GM12801 (cell line): ENCODE results near the gene FHOD3.

Experiments used
- TF ChIP-seq, protein P1 (sequence below): IDR thresholded peaks from one replicate; pipeline ENCODE4 v1.5.1; 2011; ENCODE audit warnings: control low read depth; ENCODE audit not compliant: insufficient read length; ENCODE audit errors: extremely low read depth

The FHOD3 gene

DNA sequence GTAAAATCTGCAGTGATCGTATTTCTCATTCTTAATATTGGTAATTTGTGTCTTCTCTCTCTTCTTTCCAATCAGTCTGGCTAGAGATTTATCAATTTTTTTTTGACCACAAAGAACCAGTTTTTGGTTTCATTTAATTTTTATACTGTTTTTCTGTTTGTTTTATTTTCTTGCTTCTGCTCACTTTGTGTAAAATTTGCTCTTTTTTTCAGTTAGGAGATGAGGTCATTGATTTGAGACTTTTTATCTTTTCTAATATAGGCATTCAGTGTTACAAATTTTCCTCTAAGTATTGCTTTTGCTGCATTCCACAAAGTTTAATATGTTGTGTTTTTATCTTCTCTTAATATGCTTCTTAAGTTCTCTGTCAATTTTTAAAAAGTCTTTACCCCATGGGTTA, 370.8 kb downstream of the FHOD3 start:
- TF ChIP-seq, protein P1, sequence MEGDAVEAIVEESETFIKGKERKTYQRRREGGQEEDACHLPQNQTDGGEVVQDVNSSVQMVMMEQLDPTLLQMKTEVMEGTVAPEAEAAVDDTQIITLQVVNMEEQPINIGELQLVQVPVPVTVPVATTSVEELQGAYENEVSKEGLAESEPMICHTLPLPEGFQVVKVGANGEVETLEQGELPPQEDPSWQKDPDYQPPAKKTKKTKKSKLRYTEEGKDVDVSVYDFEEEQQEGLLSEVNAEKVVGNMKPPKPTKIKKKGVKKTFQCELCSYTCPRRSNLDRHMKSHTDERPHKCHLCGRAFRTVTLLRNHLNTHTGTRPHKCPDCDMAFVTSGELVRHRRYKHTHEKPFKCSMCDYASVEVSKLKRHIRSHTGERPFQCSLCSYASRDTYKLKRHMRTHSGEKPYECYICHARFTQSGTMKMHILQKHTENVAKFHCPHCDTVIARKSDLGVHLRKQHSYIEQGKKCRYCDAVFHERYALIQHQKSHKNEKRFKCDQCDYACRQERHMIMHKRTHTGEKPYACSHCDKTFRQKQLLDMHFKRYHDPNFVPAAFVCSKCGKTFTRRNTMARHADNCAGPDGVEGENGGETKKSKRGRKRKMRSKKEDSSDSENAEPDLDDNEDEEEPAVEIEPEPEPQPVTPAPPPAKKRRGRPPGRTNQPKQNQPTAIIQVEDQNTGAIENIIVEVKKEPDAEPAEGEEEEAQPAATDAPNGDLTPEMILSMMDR, result no peak

- TF ChIP-seq, protein P1, result no peak
Observed at GRCh38 chr18:36672437-36673344, 375.2 kb downstream of the FHOD3 start.

- TF ChIP-seq, protein P1, result no peak
Observed at GRCh38 chr18:36673452-36673851, 375.9 kb downstream of the FHOD3 start.

DNA sequence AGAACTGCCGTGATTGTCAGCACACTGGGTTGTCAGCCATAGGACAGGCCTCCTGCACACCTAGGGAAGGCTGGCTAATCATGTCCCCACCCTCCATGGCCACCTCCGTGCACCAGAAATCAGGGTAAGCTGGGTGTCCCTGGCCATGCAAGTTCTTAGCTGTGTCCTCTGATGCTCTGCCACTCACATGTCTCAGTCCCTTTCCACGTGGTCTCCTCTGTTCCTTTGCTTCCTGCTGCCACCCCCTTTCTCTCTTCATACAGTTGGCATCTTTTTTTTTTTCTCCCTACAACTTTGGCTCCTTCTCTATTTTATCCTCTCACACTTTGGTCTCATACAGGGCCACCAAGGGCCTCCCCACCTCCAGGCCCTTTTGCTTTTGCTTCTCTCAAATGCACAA, 377.6 kb downstream of the FHOD3 start:
- TF ChIP-seq, protein P1, result no peak

- TF ChIP-seq, protein P1, result no peak
Observed at GRCh38 chr18:36675542-36675941, 378.0 kb downstream of the FHOD3 start.

- TF ChIP-seq, protein P1, result no peak
Observed at GRCh38 chr18:36676629-36677028, 379.1 kb downstream of the FHOD3 start.

DNA sequence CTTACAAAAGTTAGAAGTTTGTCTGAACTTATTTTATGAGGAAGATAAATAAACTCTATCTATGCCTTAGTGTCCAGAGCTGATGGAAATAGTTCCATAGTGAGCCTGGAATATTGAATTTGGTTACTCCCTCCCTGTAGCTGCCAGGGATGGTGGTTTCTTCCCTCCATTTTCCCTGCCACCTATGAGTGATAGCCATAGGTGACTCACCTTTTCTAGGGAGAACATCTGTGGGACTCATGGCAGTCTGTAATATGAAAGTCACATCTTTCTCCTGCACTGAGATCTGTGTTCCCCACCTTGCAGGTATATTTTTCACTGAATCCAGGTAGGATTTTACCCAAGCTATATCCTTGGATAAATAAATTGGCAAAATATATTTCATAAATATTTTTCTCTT, 382.5 kb downstream of the FHOD3 start:
- TF ChIP-seq, protein P1, result no peak
